Measurements from ENCODE around the gene FLT3LG. TPM values are rescaled to one million over a fixed set of nuclear protein-coding genes. Genes with fewer than 3 reads are reported as not detected.

Gene FLT3LG
- total and polyA plus RNA-seq, 2 of the 8 experiments (the other 6 are each of a cell fraction or from before 2014, with no cell fraction given): 1.6 to 3.2 TPM

DNA sequence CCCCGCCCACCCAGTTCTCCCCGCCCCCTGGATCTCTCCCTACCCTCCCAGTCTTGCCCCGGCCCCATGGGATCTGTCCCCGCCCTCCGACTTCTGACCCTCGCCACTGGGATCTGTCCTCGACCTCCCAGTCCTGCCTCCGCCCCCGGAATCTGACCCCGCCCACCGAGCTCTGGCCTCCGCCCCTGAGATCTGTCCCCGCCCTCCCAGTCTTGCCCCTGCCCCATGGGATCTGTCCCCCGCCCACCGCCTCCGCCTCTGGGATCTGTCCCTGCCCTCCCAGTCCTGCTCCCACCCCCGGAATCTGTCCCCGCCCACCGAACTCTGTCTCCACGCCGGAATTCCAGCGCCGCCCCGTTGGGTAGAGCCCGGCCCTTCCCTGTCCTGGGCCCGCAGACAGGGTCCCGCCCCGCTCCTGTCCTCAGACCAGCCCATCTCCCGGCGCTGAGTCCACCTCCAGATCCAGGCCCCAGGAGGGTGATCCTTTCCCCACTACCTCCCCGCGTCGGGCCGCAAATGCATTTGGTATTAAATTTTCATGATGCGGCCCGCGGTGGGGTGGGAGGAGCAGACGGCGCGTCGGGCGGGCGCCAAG lies 31.1 kb upstream of the FLT3LG start (continued):
- TF ChIP-seq RAD21 (IDR thresholded peaks at IDR 0.05 in 1 of 2, conservative IDR thresholded peaks at IDR 0.05 in 1 of 2; ENCODE audit: low read depth in 2 of 2, low read length in 2 of 2) (no peak), ATF2 (IDR thresholded peaks at IDR 0.05; ENCODE audit: low read length) (no peak), MAFK (IDR thresholded peaks at IDR 0.05; ENCODE audit: low read depth, low read length) (no peak), ASH2L (IDR thresholded peaks at IDR 0.05; ENCODE audit: low read length) (peak; percentile 65), TEAD4 (IDR thresholded peaks at IDR 0.05; ENCODE audit: low read depth, low read length) (peak; percentile 58), SIX5 (IDR thresholded peaks at IDR 0.05; ENCODE audit: low read depth, low read length) (no peak), JUN (IDR thresholded peaks at IDR 0.05; ENCODE audit: low read depth, low read length) (no peak), BRCA1 (IDR thresholded peaks at IDR 0.05; ENCODE audit: low read depth, low read length) (no peak), CEBPB (IDR thresholded peaks at IDR 0.05; ENCODE audit: low read depth, low read length) (no peak), KDM1A (IDR thresholded peaks at IDR 0.05; ENCODE audit: borderline replicate concordance, low read length) (no peak), TBP (IDR thresholded peaks at IDR 0.05; ENCODE audit: low read depth, low read length) (no peak), HDAC6 (IDR thresholded peaks at IDR 0.05; ENCODE audit: low read depth, low read length) (no peak), CTBP2 (IDR thresholded peaks at IDR 0.05; ENCODE audit: borderline replicate concordance, insufficient read depth, insufficient read length, low read length) (no peak), POLR2AphosphoS5 (IDR thresholded peaks at IDR 0.05; ENCODE audit: low read depth, low read length) (no peak)
- TF ChIP-seq, protein P1, sequence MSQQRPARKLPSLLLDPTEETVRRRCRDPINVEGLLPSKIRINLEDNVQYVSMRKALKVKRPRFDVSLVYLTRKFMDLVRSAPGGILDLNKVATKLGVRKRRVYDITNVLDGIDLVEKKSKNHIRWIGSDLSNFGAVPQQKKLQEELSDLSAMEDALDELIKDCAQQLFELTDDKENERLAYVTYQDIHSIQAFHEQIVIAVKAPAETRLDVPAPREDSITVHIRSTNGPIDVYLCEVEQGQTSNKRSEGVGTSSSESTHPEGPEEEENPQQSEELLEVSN (IDR thresholded peaks at IDR 0.05): no peak

Measured in H1 (cell line).